HG03196 (cell line): ENCODE results near the gene PCNX1.
"Not testable (repeated sequence)": the region's sequence is repeated elsewhere in the genome, so short reads cannot be mapped to it uniquely, and the experiment has no call there.

ENCODE experiments used
- ATAC-seq: cut with Tn5 transposase; IDR thresholded peaks from one replicate; pipeline ENCODE4 v1.9.1; 2021; ENCODE audit not compliant: unreplicated experiment

The PCNX1 gene

GRCh38 chr14:71119075-71119474, 211.8 kb downstream of the PCNX1 start:
- no peak for ATAC-seq

DNA sequence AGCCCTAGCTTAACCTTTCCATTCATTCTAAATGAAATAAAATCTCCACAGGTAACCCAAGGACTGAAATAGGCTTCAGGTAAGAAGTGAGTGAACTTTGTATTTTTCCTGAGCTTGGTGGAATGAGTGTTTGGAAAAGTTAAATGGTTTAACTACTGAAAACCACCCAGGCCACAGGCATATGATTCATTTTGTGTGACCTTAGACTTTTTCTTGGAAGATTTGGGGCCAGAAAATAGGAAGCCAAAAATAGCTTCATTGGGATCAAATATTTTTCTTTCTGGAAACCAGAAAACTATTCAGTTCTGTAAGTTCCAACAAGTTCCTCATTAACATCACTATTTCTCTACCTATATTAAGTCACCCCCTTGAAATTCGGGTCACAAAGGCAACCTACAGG, 212.6 kb downstream of the PCNX1 start:
- no peak for ATAC-seq

GRCh38 chr14:71121001-71121400, 213.7 kb downstream of the PCNX1 start:
- no peak for ATAC-seq

- no peak for ATAC-seq
Measured at GRCh38 chr14:71121711-71122110, 214.5 kb downstream of the PCNX1 start.

DNA sequence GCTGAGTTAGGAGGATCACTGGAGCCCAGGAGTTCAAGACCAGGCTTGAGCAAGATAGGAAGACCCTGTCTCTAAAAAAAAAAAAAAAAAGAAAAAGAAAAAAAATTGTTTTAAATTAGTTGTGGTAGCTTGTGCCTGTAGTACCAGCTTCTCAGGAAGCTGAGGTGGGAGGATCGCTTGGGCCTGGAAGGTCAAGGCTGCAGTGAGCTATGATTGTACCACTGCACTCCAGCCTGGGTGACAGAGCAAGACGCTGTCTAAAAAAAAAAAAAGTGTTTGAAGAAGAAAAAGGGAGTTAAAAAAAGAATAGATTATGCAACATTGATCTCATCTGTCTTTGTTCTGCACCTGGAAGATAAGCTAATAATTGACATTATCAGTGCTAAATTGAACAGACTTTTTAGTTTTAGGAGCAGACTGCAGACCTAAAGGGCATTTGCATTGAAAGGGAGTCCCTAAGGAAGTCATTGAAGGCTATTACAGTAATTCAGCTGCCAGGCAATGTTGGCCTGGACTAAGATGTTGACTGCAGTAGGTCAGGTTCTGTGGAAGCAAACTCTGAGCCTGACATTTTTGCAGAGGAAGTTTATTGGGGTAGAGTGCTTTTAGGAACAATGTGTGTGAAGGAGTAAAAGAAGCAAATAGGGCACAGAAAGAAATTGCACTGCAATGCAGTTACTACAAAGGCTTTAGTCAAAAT, 215.8 kb downstream of the PCNX1 start:
- ATAC-seq: no peak

- ATAC-seq: no peak
Measured at GRCh38 chr14:71123579-71124135, 216.4 kb downstream of the PCNX1 start.

DNA sequence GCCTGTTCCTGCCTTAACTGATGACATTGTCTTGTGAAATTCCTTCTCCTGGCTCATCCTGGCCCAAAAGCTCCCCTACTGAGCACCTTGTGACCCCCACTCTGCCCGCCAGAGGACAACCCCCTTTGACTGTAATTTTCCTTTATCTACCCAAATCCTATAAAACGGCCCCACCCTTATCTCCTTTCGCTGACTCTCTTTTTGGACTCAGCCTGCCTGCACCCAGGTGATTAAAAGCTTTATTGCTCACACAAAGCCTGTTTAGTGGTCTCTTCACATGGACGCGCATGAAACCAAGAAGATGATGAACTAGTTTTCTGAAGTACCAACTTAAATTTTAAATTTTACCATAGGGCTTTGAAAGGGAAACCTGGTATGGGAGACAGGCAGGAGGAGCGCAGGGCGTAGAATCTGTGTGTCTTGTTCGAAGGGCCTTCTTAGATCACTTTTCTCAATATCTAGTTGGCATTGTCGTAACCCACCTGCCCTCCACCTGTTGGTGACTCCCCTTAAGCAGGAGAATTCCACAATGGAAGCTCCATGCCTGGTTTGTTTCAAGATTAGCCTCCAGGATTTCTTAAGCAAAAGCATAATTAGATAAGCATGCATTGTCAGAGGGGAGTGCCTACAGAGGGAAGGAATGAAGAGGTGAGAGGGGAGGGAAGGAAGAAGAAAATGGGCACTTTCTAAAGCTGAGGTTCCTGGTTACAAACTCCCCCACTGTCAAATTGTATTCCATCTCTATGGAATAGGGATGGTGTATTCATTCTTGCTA, 222.6 kb downstream of the PCNX1 start:
- not testable (repeated sequence) for ATAC-seq

DNA sequence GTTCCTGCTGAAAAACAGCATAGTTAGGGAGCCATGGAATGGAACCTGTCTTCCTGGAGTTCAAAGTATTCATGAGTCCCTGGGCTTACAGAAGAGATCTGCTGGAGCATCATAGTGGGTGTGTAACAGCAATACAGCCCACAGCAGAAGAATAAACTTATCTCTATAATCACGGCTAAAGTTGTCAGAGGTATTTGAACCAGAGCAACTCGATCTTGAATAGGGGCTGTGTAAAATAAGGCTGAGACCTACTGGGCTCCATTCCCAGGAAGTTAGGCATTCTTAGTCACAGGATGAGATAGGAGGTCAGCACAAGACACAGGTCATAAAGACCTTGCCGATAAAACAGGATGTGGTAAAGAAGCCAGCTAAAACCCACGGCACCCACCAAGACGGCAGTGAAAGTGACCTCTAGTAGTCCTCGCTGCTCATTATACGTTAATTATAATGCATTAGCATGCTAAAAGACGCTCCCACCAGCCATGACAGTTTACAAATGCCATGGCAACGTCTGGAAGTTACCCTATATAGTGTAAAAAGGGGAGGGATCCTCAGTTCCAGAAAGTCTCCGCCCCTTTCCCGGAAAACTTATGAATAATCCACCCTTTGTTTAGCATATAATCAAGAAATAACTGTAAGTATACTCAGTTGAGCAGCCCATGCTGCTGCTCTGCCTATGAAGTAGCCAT, 223.4 kb downstream of the PCNX1 start:
- ATAC-seq: no peak

GRCh38 chr14:71133296-71133695, 226.0 kb downstream of the PCNX1 start:
- no peak for ATAC-seq

- no peak for ATAC-seq
Measured at GRCh38 chr14:71135496-71135895, 228.2 kb downstream of the PCNX1 start.

DNA sequence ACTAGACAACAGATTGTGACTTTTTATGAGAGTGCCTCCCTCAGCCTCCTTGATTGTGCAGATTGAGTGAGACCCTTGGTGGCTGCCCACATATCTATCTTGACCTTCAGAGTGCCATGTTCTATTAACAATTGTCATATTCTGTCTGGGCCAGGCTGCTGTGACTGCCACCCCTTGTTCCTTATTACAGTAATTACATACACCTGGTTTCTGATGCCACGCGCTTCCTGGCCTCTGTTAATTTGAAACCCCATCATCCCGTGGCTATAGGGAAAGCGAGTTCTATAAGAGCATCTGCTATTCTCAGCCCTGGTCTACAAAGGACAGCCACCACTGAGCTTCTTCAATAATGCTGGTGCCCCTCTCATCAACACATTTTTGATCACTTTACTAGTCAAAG, 228.7 kb downstream of the PCNX1 start:
- no peak for ATAC-seq

GRCh38 chr14:71136386-71137060, 229.3 kb downstream of the PCNX1 start:
- ATAC-seq: no peak

DNA sequence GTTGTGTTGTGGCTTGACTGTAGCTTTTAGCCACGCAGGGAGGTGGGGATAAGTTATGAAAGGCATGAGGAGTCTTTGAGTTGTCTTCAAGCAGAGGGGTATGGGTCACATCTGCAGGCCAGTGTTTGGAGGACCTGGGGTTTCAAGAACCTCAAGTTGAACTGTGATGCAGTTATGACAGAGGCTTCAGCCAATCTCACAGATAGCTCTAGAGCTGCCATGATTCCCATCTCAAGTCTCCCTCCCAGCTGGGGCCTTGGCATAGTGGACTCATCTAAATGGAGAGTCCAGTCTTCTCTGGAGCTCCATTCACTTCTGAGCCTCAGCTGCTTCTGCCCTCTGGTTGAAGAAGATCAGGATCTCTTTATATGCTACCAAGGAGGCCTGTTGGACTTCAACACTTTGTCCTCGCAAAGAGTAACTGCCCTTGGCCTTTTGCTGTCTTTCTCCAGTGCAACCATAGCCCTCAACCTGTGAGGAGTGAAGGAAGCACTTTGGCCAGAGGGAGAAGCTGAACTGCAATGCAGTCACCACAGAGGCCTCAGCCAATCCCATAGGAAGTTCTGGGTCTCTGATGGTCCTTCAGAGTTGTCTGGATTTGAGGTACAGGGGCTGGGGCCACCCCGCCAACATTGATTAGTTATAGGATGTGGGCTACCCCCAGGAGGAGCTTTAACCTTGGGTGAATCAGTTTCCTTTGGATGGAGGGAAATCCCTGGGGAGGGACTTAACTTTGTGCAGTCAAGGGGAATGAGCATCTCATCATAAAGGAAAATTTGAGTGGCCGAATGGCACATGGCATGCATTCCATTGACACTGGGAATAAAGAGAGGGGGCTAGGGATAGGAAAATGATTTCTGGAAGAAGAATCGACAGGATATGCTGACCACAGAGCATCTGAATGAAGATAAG, 230.5 kb downstream of the PCNX1 start:
- ATAC-seq: no peak

DNA sequence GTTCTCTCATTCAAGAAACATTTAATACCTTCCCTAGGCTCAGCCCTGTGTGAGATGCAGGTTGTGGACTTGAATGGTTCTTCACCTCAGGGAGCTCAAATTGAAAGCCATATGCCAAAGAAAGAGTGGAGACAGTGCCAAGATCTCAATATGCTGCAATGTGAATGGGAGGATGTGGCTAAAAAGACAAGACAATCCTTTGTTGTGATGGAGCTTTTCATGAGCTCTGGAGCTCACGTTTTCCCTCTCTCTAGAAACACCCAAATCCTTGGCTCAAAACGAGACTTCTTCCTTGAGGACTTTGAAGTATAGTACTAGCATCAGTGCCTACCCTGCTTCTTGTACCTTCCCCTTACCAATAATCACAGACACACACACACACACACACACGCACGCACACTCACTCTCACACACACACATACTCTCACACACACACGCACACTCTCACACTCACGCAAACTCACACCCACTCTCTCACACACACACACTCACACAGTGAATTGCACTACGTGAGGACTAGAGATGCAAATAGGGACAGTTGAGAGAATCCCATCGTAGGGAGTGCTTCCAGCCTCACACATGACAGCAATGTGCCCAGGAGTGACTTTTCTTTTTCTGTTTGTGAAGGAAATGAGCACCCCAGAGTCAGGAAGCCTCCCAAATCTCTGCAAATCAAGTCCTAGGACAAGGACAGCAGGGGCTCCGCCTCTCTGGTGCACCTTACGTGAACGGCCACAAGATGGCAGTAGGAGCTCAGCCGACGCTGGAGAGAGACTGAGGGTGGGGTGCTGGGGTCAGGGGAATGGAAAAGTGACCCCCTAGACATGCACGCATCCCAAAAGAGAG, 231.4 kb downstream of the PCNX1 start:
- no peak for ATAC-seq

DNA sequence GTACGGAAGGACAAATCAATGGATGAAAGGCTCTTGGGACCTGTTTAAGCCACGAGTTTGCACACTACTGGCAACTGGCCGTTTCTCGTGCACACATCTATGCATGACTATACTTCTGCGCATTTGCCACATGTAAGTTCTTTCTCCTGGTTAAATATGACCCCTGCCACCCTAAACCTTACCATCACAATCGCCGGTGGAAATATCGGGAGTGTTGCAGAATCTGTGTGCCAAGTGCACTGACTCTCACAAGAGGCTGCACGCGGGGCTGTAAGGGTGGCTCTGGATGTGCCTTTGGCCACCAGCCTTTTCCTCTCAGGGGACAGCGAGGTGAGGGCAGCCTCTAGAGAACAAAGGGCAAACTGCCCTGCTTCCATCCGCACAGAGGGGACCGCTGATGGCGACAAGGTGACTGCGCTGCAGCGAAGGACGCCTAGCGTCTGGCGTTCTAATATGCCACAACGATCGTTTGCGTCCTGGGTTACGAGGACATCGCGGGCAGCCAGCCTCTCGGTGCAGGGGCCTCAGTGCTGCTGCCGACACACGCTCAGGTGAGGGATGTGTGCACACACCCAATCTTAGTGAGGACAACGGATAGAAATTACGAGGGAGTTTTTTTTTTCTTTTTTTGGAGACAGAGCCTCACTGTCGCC, 232.2 kb downstream of the PCNX1 start:
- no peak for ATAC-seq

DNA sequence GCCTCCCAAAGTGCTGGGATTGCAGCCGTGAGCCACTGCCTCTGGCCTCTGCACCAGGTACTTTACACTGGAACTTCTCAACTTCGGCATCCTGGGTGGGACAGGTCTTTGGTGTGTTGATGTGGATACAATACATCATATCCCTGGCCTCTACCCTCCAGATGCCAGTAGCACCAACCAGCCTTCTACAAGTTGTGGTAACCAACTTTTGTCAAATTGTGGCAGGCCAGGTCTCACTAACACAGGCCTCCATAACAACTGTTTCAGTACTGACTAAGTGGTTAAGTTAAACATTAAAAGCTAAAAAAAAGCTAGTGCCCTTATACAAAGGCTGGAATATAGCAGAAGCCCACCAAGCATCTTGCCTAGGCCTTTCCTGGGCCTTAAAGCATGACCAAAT, 232.9 kb downstream of the PCNX1 start:
- no peak for ATAC-seq

DNA sequence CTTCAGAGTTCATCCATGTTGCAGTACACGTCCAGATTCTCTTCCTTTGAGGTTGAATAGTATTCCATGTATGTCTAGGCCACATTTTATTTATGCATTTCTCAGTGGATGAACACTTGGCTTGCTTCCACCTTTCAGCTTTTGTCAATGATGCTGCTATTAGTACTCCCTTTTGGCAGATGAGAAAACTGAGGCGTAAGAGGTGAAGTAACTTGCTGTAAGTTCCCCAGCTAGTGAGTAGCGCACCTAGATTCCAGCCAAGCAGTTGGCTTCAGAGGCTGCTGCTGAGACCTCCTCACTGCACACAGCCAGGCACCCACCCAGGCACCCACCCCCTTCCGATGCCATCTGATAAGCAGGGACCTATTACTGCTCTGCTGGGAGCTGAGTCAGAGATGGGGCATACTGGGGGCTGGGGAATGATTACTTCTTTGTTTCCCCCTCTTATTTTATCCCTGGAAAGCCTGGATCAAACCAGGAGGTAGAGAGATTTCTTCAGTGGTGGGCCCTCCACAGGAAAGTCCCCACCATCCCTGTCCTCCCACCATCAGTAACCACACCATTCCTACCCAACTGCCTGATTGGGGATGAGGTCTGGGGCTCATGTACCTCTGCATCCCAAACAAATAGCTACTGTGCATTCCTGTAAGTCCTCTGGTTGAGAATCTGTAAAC, 234.6 kb downstream of the PCNX1 start:
- ATAC-seq: no peak

GRCh38 chr14:71142375-71143038, 235.2 kb downstream of the PCNX1 start:
- peak; percentile 43 for ATAC-seq
